GM23338 (cell line): ENCODE measurements around the gene FAM185A. TPM values are rescaled to one million over a fixed set of nuclear protein-coding genes. Genes with fewer than 3 reads are reported as not detected.

Experiments used
- ATAC-seq: fragments of 200-7000 bp; cut with Tn5 transposase; 3 replicates; pipeline ENCODE4 v1.9.1; 2020
- DNase-seq: peaks from one replicate; pipeline ENCODE4 v3.0.0-alpha.2; 2015; ENCODE audit warnings: low spot score
- H2AFZ ChIP-seq: fragments of 200-600 bp; sonication (generic); 2 replicates; pipeline ENCODE4 v1.8.0; 2016; ENCODE audit warnings: antibody characterized with exemption, mild to moderate bottlenecking, moderate library complexity
- H3F3A ChIP-seq: fragments of 200-600 bp; sonication (generic); replicated peaks from 2 replicates; pipeline ENCODE4 v1.8.0; 2017; ENCODE audit warnings: antibody characterized with exemption, mixed run types, low read depth
- H3K27ac ChIP-seq: fragments of 200-600 bp; sonication (generic); 2 replicates; pipeline ENCODE4 v1.6.1; 2016; ENCODE audit warnings: low read depth
- H3K27me3 ChIP-seq: fragments of 200-600 bp; sonication (generic); 2 replicates; pipeline ENCODE4 v1.8.0; 2016; ENCODE audit warnings: mild to moderate bottlenecking, mixed run types, moderate library complexity; ENCODE audit not compliant: insufficient read depth
- H3K36me3 ChIP-seq: fragments of 200-600 bp; sonication (generic); 2 replicates; pipeline ENCODE4 v1.8.0; 2016; ENCODE audit warnings: mild to moderate bottlenecking; ENCODE audit not compliant: insufficient read depth
- H3K4me1 ChIP-seq: fragments of 200-600 bp; sonication (generic); 2 replicates; pipeline ENCODE4 v1.8.0; 2016; ENCODE audit warnings: mild to moderate bottlenecking, moderate library complexity; ENCODE audit not compliant: insufficient read depth
- H3K4me2 ChIP-seq: fragments of 200-600 bp; sonication (generic); 2 replicates; pipeline ENCODE4 v1.7.1; 2017; ENCODE audit warnings: mixed run types
- H3K4me3 ChIP-seq: fragments of 200-600 bp; sonication (generic); 2 replicates; pipeline ENCODE4 v1.6.1; 2016; ENCODE audit warnings: mixed run types
- H3K79me2 ChIP-seq: fragments of 200-600 bp; sonication (generic); replicated peaks from 2 replicates; pipeline ENCODE4 v1.8.0; 2017; ENCODE audit warnings: mild to moderate bottlenecking; ENCODE audit not compliant: insufficient read depth
- H3K9me2 ChIP-seq: fragments of 200-600 bp; sonication (generic); 2 replicates; pipeline ENCODE4 v1.8.0; 2017; ENCODE audit not compliant: insufficient read depth
- H4K20me1 ChIP-seq: fragments of 200-600 bp; sonication (generic); replicated peaks from 2 replicates; pipeline ENCODE4 v1.8.0; 2017; ENCODE audit warnings: mild to moderate bottlenecking; ENCODE audit not compliant: insufficient read depth
- H3K27ac Mint-ChIP-seq: 2 replicates; pipeline ENCODE4 v1.8.0; 2020; ENCODE audit warnings: inconsistent platforms, mild to moderate bottlenecking, moderate library complexity, mixed read lengths
- H3K27me3 Mint-ChIP-seq: 3 replicates; pipeline ENCODE4 v1.8.0; 2022; ENCODE audit warnings: low read depth, mild to moderate bottlenecking, moderate library complexity, mixed read lengths, inconsistent platforms; ENCODE audit not compliant: insufficient read depth, poor library complexity
- H3K36me3 Mint-ChIP-seq: 3 replicates; pipeline ENCODE4 v1.8.0; 2021; ENCODE audit warnings: low read depth, mild to moderate bottlenecking, inconsistent platforms, moderate library complexity, mixed read lengths
- H3K4me1 Mint-ChIP-seq: 3 replicates; pipeline ENCODE4 v1.8.0; 2020; ENCODE audit warnings: mild to moderate bottlenecking, inconsistent platforms, mixed read lengths
- H3K4me3 Mint-ChIP-seq: 3 replicates; pipeline ENCODE4 v1.8.0; 2021; ENCODE audit warnings: moderate library complexity, mild to moderate bottlenecking, inconsistent platforms, mixed read lengths
- H3K9me3 Mint-ChIP-seq: 3 replicates; pipeline ENCODE4 v1.8.0; 2020; ENCODE audit warnings: moderate library complexity, mild to moderate bottlenecking, inconsistent platforms, mixed read lengths
- EZH2 ChIP-seq: fragments of 200-600 bp; sonication (generic); IDR thresholded peaks from one replicate; pipeline ENCODE4 v1.8.0; 2017; ENCODE audit warnings: antibody characterized with exemption, mild to moderate bottlenecking, low read depth; ENCODE audit not compliant: unreplicated experiment
- EZH2phosphoT487 ChIP-seq: fragments of 200-600 bp; sonication (generic); IDR thresholded peaks from one replicate; pipeline ENCODE4 v1.8.1; 2018; ENCODE audit warnings: antibody characterized with exemption; ENCODE audit not compliant: unreplicated experiment
- NANOG ChIP-seq: IDR thresholded peaks from 2 replicates; pipeline ENCODE4 v1.6.1; 2016; ENCODE audit warnings: antibody characterized with exemption, borderline replicate concordance
- POLR2AphosphoS5 ChIP-seq: IDR thresholded peaks from 2 replicates; pipeline ENCODE4 v1.6.1; 2016; ENCODE audit warnings: antibody characterized with exemption, low read depth
- ZNF114 ChIP-seq: fragments of 250-450 bp; sonication (Bioruptor Pico); IDR thresholded peaks from 2 replicates; pipeline ENCODE4 v1.5.0; 2020; ENCODE audit warnings: mild to moderate bottlenecking, moderate library complexity
- polyA plus RNA-seq: library from polyadenylated mRNA; unstranded; fragments of >200 nt; fragmentation: Nextera tagmentation; extraction: Ambion mirVana; gene quantifications from 2 replicates; pipeline ENCODE4 v1.2.1, GENCODE V29; 2016
- total RNA-seq: library from RNA; depleted of rRNA; stranded (reverse); fragments of >200 nt; shearing (Covaris generic); gene quantifications from 2 replicates; pipeline ENCODE4 v1.2.3, GENCODE V29; 2014
- TF ChIP-seq, protein P1 (sequence below): IDR thresholded peaks from one replicate; pipeline ENCODE4 v1.6.1; 2018; ENCODE audit warnings: antibody characterized with exemption; ENCODE audit not compliant: unreplicated experiment
- TF ChIP-seq, protein P2 (sequence below), 2 experiments: fragments of 200-600 bp in 1 of 2; sonication (generic) in 1 of 2; conservative IDR thresholded peaks; 2 replicates each; pipeline versions ENCODE4 v1.5.1 to v1.6.1; 2016 to 2017; ENCODE audit warnings: antibody characterized with exemption in 2 of 2, low read depth in 2 of 2, mild to moderate bottlenecking in 2 of 2, moderate library complexity in 1 of 2
- TF ChIP-seq, protein P3 (sequence below): fragments of 250-450 bp; sonication (Bioruptor Pico); IDR thresholded peaks from 2 replicates; pipeline ENCODE4 v1.5.0; 2020; ENCODE audit warnings: mild to moderate bottlenecking, moderate library complexity
- TF ChIP-seq, protein P4 (sequence below): IDR thresholded peaks from 2 replicates; pipeline ENCODE4 v1.6.1; 2016; ENCODE audit warnings: antibody characterized with exemption

Gene FAM185A
- total and polyA plus RNA-seq, 2 experiments from 2014 or later, result 5.7 to 11.7 TPM

DNA sequence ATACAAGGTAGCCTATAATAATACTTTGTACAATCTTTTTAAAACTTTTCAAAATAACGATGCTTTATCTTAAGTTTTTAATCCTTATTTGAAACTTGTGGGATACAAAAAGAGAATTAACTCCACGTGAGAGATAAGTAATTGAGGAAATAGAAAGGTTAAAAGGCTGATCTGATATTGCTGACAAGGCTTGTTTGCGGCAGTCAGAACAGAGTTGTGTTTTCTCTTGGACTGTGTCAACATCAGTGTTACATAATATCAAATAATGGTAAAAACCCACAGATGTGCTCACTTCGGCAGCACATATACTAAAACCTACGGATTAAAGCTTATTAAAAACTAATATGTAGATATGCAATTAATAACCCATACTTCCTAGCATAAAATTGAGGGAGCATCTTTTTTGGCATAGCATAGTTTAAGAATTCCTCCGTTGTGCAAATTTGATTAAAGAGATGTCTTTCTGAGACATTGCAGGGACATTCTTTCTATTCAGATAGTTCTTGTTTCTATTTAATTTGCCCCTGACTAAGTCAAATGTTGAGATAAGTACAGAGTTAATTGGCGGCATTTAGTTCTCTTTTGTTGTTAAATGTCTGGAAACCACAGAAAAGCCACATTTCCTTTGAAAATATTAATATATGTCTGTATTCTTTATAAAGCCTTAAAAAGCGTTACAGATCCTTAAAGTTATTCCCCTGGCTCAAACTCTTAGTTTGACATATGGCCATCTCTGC is 63.3 kb downstream of the FAM185A start:
- Histone ChIP-seq H3K27ac (no peak overlapping the region), H3K9me2 (no peaks in the 10 kb centered on the region), H3K4me2 (no peak overlapping the region), H4K20me1 (no peaks in the 10 kb centered on the region), H3K27me3 (no peaks in the 10 kb centered on the region), H3K79me2 (no peaks in the 10 kb centered on the region), H3K4me3 (no peak overlapping the region), H3K4me1 (peaks cover 4% of the 10 kb centered on the region; the same call in 1 of the 2 replicates), H3F3A (no peaks in the 10 kb centered on the region), H3K36me3 (no peaks in the 10 kb centered on the region), H2AFZ (no peak overlapping the region)
- Mint-ChIP-seq H3K27ac (no peak overlapping the region), H3K36me3 (no peaks in the 10 kb centered on the region), H3K4me1 (peaks cover 2% of the 10 kb centered on the region; the same call in 1 of the 3 replicates), H3K4me3 (no peak overlapping the region), H3K27me3 (no peaks in the 10 kb centered on the region), H3K9me3 (no peaks in the 10 kb centered on the region; the same call in 2 of the 3 replicates)
- ATAC-seq (no peak), DNase-seq (no peak)
- TF ChIP-seq NANOG (no peak), POLR2AphosphoS5 (no peak), EZH2 (no peak), ZNF114 (CRISPR knock-in tag) (no peak), EZH2phosphoT487 (no peak)
- TF ChIP-seq, protein P1, sequence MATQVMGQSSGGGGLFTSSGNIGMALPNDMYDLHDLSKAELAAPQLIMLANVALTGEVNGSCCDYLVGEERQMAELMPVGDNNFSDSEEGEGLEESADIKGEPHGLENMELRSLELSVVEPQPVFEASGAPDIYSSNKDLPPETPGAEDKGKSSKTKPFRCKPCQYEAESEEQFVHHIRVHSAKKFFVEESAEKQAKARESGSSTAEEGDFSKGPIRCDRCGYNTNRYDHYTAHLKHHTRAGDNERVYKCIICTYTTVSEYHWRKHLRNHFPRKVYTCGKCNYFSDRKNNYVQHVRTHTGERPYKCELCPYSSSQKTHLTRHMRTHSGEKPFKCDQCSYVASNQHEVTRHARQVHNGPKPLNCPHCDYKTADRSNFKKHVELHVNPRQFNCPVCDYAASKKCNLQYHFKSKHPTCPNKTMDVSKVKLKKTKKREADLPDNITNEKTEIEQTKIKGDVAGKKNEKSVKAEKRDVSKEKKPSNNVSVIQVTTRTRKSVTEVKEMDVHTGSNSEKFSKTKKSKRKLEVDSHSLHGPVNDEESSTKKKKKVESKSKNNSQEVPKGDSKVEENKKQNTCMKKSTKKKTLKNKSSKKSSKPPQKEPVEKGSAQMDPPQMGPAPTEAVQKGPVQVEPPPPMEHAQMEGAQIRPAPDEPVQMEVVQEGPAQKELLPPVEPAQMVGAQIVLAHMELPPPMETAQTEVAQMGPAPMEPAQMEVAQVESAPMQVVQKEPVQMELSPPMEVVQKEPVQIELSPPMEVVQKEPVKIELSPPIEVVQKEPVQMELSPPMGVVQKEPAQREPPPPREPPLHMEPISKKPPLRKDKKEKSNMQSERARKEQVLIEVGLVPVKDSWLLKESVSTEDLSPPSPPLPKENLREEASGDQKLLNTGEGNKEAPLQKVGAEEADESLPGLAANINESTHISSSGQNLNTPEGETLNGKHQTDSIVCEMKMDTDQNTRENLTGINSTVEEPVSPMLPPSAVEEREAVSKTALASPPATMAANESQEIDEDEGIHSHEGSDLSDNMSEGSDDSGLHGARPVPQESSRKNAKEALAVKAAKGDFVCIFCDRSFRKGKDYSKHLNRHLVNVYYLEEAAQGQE, result no peak
- TF ChIP-seq, protein P2, sequence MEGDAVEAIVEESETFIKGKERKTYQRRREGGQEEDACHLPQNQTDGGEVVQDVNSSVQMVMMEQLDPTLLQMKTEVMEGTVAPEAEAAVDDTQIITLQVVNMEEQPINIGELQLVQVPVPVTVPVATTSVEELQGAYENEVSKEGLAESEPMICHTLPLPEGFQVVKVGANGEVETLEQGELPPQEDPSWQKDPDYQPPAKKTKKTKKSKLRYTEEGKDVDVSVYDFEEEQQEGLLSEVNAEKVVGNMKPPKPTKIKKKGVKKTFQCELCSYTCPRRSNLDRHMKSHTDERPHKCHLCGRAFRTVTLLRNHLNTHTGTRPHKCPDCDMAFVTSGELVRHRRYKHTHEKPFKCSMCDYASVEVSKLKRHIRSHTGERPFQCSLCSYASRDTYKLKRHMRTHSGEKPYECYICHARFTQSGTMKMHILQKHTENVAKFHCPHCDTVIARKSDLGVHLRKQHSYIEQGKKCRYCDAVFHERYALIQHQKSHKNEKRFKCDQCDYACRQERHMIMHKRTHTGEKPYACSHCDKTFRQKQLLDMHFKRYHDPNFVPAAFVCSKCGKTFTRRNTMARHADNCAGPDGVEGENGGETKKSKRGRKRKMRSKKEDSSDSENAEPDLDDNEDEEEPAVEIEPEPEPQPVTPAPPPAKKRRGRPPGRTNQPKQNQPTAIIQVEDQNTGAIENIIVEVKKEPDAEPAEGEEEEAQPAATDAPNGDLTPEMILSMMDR (conservative IDR thresholded peaks at IDR 0.05; ENCODE audit: low read depth in 2 of 2), result no peak
- TF ChIP-seq, protein P3, sequence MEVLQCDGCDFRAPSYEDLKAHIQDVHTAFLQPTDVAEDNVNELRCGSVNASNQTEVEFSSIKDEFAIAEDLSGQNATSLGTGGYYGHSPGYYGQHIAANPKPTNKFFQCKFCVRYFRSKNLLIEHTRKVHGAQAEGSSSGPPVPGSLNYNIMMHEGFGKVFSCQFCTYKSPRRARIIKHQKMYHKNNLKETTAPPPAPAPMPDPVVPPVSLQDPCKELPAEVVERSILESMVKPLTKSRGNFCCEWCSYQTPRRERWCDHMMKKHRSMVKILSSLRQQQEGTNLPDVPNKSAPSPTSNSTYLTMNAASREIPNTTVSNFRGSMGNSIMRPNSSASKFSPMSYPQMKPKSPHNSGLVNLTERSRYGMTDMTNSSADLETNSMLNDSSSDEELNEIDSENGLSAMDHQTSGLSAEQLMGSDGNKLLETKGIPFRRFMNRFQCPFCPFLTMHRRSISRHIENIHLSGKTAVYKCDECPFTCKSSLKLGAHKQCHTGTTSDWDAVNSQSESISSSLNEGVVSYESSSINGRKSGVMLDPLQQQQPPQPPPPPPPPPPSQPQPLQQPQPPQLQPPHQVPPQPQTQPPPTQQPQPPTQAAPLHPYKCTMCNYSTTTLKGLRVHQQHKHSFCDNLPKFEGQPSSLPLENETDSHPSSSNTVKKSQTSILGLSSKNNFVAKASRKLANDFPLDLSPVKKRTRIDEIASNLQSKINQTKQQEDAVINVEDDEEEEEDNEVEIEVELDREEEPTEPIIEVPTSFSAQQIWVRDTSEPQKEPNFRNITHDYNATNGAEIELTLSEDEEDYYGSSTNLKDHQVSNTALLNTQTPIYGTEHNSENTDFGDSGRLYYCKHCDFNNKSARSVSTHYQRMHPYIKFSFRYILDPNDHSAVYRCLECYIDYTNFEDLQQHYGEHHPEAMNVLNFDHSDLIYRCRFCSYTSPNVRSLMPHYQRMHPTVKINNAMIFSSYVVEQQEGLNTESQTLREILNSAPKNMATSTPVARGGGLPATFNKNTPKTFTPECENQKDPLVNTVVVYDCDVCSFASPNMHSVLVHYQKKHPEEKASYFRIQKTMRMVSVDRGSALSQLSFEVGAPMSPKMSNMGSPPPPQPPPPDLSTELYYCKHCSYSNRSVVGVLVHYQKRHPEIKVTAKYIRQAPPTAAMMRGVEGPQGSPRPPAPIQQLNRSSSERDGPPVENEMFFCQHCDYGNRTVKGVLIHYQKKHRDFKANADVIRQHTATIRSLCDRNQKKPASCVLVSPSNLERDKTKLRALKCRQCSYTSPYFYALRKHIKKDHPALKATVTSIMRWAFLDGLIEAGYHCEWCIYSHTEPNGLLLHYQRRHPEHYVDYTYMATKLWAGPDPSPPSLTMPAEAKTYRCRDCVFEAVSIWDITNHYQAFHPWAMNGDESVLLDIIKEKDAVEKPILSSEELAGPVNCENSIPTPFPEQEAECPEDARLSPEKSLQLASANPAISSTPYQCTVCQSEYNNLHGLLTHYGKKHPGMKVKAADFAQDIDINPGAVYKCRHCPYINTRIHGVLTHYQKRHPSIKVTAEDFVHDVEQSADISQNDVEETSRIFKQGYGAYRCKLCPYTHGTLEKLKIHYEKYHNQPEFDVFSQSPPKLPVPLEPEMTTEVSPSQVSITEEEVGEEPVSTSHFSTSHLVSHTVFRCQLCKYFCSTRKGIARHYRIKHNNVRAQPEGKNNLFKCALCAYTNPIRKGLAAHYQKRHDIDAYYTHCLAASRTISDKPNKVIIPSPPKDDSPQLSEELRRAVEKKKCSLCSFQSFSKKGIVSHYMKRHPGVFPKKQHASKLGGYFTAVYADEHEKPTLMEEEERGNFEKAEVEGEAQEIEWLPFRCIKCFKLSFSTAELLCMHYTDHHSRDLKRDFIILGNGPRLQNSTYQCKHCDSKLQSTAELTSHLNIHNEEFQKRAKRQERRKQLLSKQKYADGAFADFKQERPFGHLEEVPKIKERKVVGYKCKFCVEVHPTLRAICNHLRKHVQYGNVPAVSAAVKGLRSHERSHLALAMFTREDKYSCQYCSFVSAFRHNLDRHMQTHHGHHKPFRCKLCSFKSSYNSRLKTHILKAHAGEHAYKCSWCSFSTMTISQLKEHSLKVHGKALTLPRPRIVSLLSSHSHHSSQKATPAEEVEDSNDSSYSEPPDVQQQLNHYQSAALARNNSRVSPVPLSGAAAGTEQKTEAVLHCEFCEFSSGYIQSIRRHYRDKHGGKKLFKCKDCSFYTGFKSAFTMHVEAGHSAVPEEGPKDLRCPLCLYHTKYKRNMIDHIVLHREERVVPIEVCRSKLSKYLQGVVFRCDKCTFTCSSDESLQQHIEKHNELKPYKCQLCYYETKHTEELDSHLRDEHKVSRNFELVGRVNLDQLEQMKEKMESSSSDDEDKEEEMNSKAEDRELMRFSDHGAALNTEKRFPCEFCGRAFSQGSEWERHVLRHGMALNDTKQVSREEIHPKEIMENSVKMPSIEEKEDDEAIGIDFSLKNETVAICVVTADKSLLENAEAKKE (CRISPR knock-in tag), result no peak
- TF ChIP-seq, protein P4, sequence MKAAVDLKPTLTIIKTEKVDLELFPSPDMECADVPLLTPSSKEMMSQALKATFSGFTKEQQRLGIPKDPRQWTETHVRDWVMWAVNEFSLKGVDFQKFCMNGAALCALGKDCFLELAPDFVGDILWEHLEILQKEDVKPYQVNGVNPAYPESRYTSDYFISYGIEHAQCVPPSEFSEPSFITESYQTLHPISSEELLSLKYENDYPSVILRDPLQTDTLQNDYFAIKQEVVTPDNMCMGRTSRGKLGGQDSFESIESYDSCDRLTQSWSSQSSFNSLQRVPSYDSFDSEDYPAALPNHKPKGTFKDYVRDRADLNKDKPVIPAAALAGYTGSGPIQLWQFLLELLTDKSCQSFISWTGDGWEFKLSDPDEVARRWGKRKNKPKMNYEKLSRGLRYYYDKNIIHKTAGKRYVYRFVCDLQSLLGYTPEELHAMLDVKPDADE, result no peak
